DLD1 (cell line): Measurements from ENCODE around the gene MTNR1A.

Source experiments
- in situ Hi-C: cut with HindIII; loops from 2 replicates; pipeline ENCODE4 v1.10.0; 2017; ENCODE audit warnings: low sequenced_read_pairs

The MTNR1A gene

GRCh38 chr4:186554914-186555827 lies at the start of gene MTNR1A:
Gene MTNR1A (minus strand): TSS chr4:186555567. CDS start chr4:186555365, 202 bp downstream.
- in situ Hi-C loops: loop anchor here (10.0 kb wide), 1 partner anchor 120 kb away; no protein-coding TSS in a partner anchor

- in situ Hi-C loops: no loop called here
Observed at GRCh38 chr4:186604124-186604807, 48.9 kb upstream of the MTNR1A start.

GRCh38 chr4:186602978-186603377 lies 47.6 kb upstream of the MTNR1A start:
- in situ Hi-C loops: no loop called here

- in situ Hi-C loops: no loop called here
Observed at GRCh38 chr4:186599483-186599882, 44.1 kb upstream of the MTNR1A start.

GRCh38 chr4:186598686-186599085 lies 43.3 kb upstream of the MTNR1A start:
- in situ Hi-C loops: no loop called here

GRCh38 chr4:186596850-186597390 lies 41.6 kb upstream of the MTNR1A start:
- in situ Hi-C loops: no loop called here

GRCh38 chr4:186596346-186596745 lies 41.0 kb upstream of the MTNR1A start:
- in situ Hi-C loops: no loop called here

GRCh38 chr4:186593587-186593973 lies 38.2 kb upstream of the MTNR1A start:
- in situ Hi-C loops: no loop called here

- in situ Hi-C loops: no loop called here
Observed at GRCh38 chr4:186592966-186593586, 37.7 kb upstream of the MTNR1A start.

GRCh38 chr4:186592445-186592844 lies 37.1 kb upstream of the MTNR1A start:
- in situ Hi-C loops: no loop called here

GRCh38 chr4:186591651-186592050 lies 36.3 kb upstream of the MTNR1A start:
- in situ Hi-C loops: no loop called here

- in situ Hi-C loops: loop anchor here (5.0 kb wide), 1 partner anchor 34 kb away; no protein-coding TSS in a partner anchor
Observed at GRCh38 chr4:186588503-186588902, 33.1 kb upstream of the MTNR1A start.

GRCh38 chr4:186587416-186588018 lies 32.1 kb upstream of the MTNR1A start:
- in situ Hi-C loops: loop anchor here (5.0 kb wide), 1 partner anchor 35 kb away; no protein-coding TSS in a partner anchor

GRCh38 chr4:186586205-186586604 lies 30.8 kb upstream of the MTNR1A start:
- in situ Hi-C loops: loop anchor here (5.0 kb wide), 1 partner anchor 36 kb away; no protein-coding TSS in a partner anchor

- in situ Hi-C loops: loop anchor here (5.0 kb wide), 1 partner anchor 37 kb away; no protein-coding TSS in a partner anchor
Observed at GRCh38 chr4:186584912-186585311, 29.5 kb upstream of the MTNR1A start.

- in situ Hi-C loops: no loop called here
Observed at GRCh38 chr4:186581421-186581820, 26.1 kb upstream of the MTNR1A start.

GRCh38 chr4:186580669-186581068 lies 25.3 kb upstream of the MTNR1A start:
- in situ Hi-C loops: no loop called here

- in situ Hi-C loops: no loop called here
Observed at GRCh38 chr4:186570193-186570996, 15.0 kb upstream of the MTNR1A start.

- in situ Hi-C loops: no loop called here
Observed at GRCh38 chr4:186569533-186570192, 14.3 kb upstream of the MTNR1A start.
